GM12874 (cell line): ENCODE measurements around the gene ERP29.

ENCODE experiments used
- CTCF ChIP-seq: IDR thresholded peaks from 2 replicates; pipeline ENCODE4 v1.5.1; 2011; ENCODE audit warnings: low read depth, mild to moderate bottlenecking, control low read depth, low read length, moderate library complexity; ENCODE audit not compliant: insufficient read depth

The ERP29 gene

GRCh38 chr12:112018571-112019237 is 5.5 kb downstream of the ERP29 start:
- TF ChIP-seq CTCF: no peak

- no peak for TF ChIP-seq CTCF
Observed at GRCh38 chr12:112020947-112021457, 7.8 kb downstream of the ERP29 start.

- TF ChIP-seq CTCF: no peak
Observed at GRCh38 chr12:112022241-112023016, 9.2 kb downstream of the ERP29 start.

- TF ChIP-seq CTCF: no peak
Observed at GRCh38 chr12:112023759-112024396, 10.7 kb downstream of the ERP29 start.

- no peak for TF ChIP-seq CTCF
Observed at GRCh38 chr12:112025808-112026375, 12.7 kb downstream of the ERP29 start.

- TF ChIP-seq CTCF: no peak
Observed at GRCh38 chr12:112029301-112029700, 16.1 kb downstream of the ERP29 start.

GRCh38 chr12:112031472-112031871 is 18.2 kb downstream of the ERP29 start:
- TF ChIP-seq CTCF: no peak
